ENCODE data around the gene DEFB129. TPM values are rescaled to one million over a fixed set of nuclear protein-coding genes. Genes with fewer than 3 reads are reported as not detected.
"Not testable (repeated sequence)": the region's sequence is repeated elsewhere in the genome, so short reads cannot be mapped to it uniquely, and the experiment has no call there.

Gene DEFB129
- total RNA-seq, 1 experiment from 2014 or later: not detected

- CTCF ChIA-PET: interaction anchor here (0.6 to 3.2 kb wide), 20 partner anchors 9 to 111 kb away, joined by 3 to 19 read pairs (median 4); partner anchors contain the start of gene DEFB128
- peak; percentile 60 for TF ChIP-seq CTCF (IDR thresholded peaks at IDR 0.05; ENCODE audit: unreplicated experiment)
- H3K27me3 Mint-ChIP-seq (ENCODE audit: insufficient read depth, unreplicated experiment): peaks cover 54% of the 10 kb centered on the region
- BruUV-seq (replicated peaks): no TSS peak
- POLR2A ChIA-PET: interaction anchor here (1.0 to 1.5 kb wide), 4 partner anchors 9 to 128 kb away, joined by 3 to 5 read pairs (median 4); no protein-coding TSS in a partner anchor
- peak; percentile 38 for DNase-seq (ENCODE audit: unreplicated experiment)
- no peak overlapping the region for H3K27ac Mint-ChIP-seq (ENCODE audit: low read depth, unreplicated experiment)
- no peaks in the 10 kb centered on the region for H3K9me3 Mint-ChIP-seq (ENCODE audit: unreplicated experiment)
- intact Hi-C loops (cut with micrococcal nuclease): no loop called here
- no peaks in the 10 kb centered on the region for H3K4me1 Mint-ChIP-seq (ENCODE audit: insufficient read depth, unreplicated experiment)
- H3K4me3 Mint-ChIP-seq (ENCODE audit: unreplicated experiment): no peak overlapping the region
- H3K36me3 Mint-ChIP-seq (ENCODE audit: insufficient read depth, unreplicated experiment): no peaks in the 10 kb centered on the region
Measured at GRCh38 chr20:219290-220115, 7.6 kb upstream of the DEFB129 start.

GRCh38 chr20:221258-221830, 5.7 kb upstream of the DEFB129 start:
- no peak overlapping the region for H3K4me3 Mint-ChIP-seq (ENCODE audit: unreplicated experiment)
- no peak for TF ChIP-seq CTCF (IDR thresholded peaks at IDR 0.05; ENCODE audit: unreplicated experiment)
- intact Hi-C loops (cut with micrococcal nuclease): no loop called here
- CTCF ChIA-PET: interaction anchor here (3.2 kb wide), 1 partner anchor 45 kb away, joined by 19 read pairs; no protein-coding TSS in a partner anchor
- H3K27me3 Mint-ChIP-seq (ENCODE audit: insufficient read depth, unreplicated experiment): peaks cover 72% of the 10 kb centered on the region
- H3K9me3 Mint-ChIP-seq (ENCODE audit: unreplicated experiment): no peaks in the 10 kb centered on the region
- no peak overlapping the region for H3K27ac Mint-ChIP-seq (ENCODE audit: low read depth, unreplicated experiment)
- DNase-seq (ENCODE audit: unreplicated experiment): no peak
- no peaks in the 10 kb centered on the region for H3K4me1 Mint-ChIP-seq (ENCODE audit: insufficient read depth, unreplicated experiment)
- POLR2A ChIA-PET: no interaction called here
- BruUV-seq (replicated peaks): no TSS peak
- no peaks in the 10 kb centered on the region for H3K36me3 Mint-ChIP-seq (ENCODE audit: insufficient read depth, unreplicated experiment)

GRCh38 chr20:225879-226278, 1.2 kb upstream of the DEFB129 start:
- peaks cover 90% of the 10 kb centered on the region for H3K27me3 Mint-ChIP-seq (ENCODE audit: insufficient read depth, unreplicated experiment)
- H3K36me3 Mint-ChIP-seq (ENCODE audit: insufficient read depth, unreplicated experiment); H3K9me3 Mint-ChIP-seq (ENCODE audit: unreplicated experiment); DNase-seq (ENCODE audit: unreplicated experiment); intact Hi-C loops (cut with micrococcal nuclease); BruUV-seq (replicated peaks); H3K4me3 Mint-ChIP-seq (ENCODE audit: unreplicated experiment); H3K27ac Mint-ChIP-seq (ENCODE audit: low read depth, unreplicated experiment); H3K4me1 Mint-ChIP-seq (ENCODE audit: insufficient read depth, unreplicated experiment): not testable (repeated sequence)
- CTCF ChIA-PET: interaction anchor here (0.9 to 4.9 kb wide), 4 partner anchors 10 to 119 kb away, joined by 3 to 30 read pairs (median 9); no protein-coding TSS in a partner anchor
- POLR2A ChIA-PET: interaction anchor here (0.8 kb wide), 1 partner anchor 184 kb away, joined by 3 read pairs; no protein-coding TSS in a partner anchor

GRCh38 chr20:227439-228105, 514 bp downstream of the DEFB129 start:
- Mint-ChIP-seq H3K27ac (ENCODE audit: low read depth, unreplicated experiment) (no peak overlapping the region), H3K27me3 (ENCODE audit: insufficient read depth, unreplicated experiment) (peaks cover 73% of the 10 kb centered on the region), H3K9me3 (ENCODE audit: unreplicated experiment) (no peaks in the 10 kb centered on the region), H3K4me1 (ENCODE audit: insufficient read depth, unreplicated experiment) (no peaks in the 10 kb centered on the region), H3K4me3 (ENCODE audit: unreplicated experiment) (no peak overlapping the region), H3K36me3 (ENCODE audit: insufficient read depth, unreplicated experiment) (no peaks in the 10 kb centered on the region)
- ChIA-PET CTCF (interaction anchor here (0.7 to 4.9 kb wide), 5 partner anchors 8 to 48 kb away, joined by 3 to 30 read pairs (median 6); no protein-coding TSS in a partner anchor), POLR2A (interaction anchor here (0.6 to 1.3 kb wide), 2 partner anchors 16 to 97 kb away, joined by 3 to 4 read pairs; no protein-coding TSS in a partner anchor)
- intact Hi-C loops (cut with micrococcal nuclease): no loop called here
- no peak for TF ChIP-seq CTCF (IDR thresholded peaks at IDR 0.05; ENCODE audit: unreplicated experiment)
- no peak for DNase-seq (ENCODE audit: unreplicated experiment)
- no TSS peak for BruUV-seq (replicated peaks)
